Measurements from ENCODE around the gene DERA.
"Not testable (repeated sequence)": the region's sequence is repeated elsewhere in the genome, so short reads cannot be mapped to it uniquely, and the experiment has no call there.

Gene DERA

GRCh38 chr12:15933751-15934150 is 22.6 kb downstream of the DERA start:
- H3K9ac ChIP-seq (ENCODE audit: low read length) = no peak overlapping the region
- H3K27ac ChIP-seq (ENCODE audit: low read depth, low read length) = no peak overlapping the region
- 0 out of 2 replicates have a peak, but pooled peaks cover under 1% of the 10 kb centered on the region for H3K9me3 ChIP-seq (ENCODE audit: control insufficient read depth, insufficient read depth, low read depth, low read length)
- H3K4me1 ChIP-seq (ENCODE audit: control insufficient read depth, insufficient read depth, low read length) = peaks cover 14% of the 10 kb centered on the region
- H3K27me3 ChIP-seq (ENCODE audit: control insufficient read depth, insufficient read depth, low read length) = no peaks in the 10 kb centered on the region
- H3K4me3 ChIP-seq (ENCODE audit: low read depth, low read length) = no peak overlapping the region
- no peaks in the 10 kb centered on the region for H3K36me3 ChIP-seq (ENCODE audit: control insufficient read depth, insufficient read depth, low read length)

GRCh38 chr12:15936751-15937150 is 25.6 kb downstream of the DERA start:
- H3K36me3 ChIP-seq (ENCODE audit: control insufficient read depth, insufficient read depth, low read length) = no peaks in the 10 kb centered on the region
- no peaks in the 10 kb centered on the region for H3K27me3 ChIP-seq (ENCODE audit: control insufficient read depth, insufficient read depth, low read length)

GRCh38 chr12:15937902-15938301 is 26.8 kb downstream of the DERA start:
- peaks cover 2% of the 10 kb centered on the region; the same call in 1 of the 2 replicates for H3K4me1 ChIP-seq (ENCODE audit: control insufficient read depth, insufficient read depth, low read length)
- no peak overlapping the region for H3K4me3 ChIP-seq (ENCODE audit: low read depth, low read length)
- no peaks in the 10 kb centered on the region for H3K36me3 ChIP-seq (ENCODE audit: control insufficient read depth, insufficient read depth, low read length)
- no peak overlapping the region for H3K27ac ChIP-seq (ENCODE audit: low read depth, low read length)
- H3K9ac ChIP-seq (ENCODE audit: low read length) = no peak overlapping the region
- peaks cover 11% of the 10 kb centered on the region; the same call in 1 of the 2 replicates for H3K9me3 ChIP-seq (ENCODE audit: control insufficient read depth, insufficient read depth, low read depth, low read length)
- H3K27me3 ChIP-seq (ENCODE audit: control insufficient read depth, insufficient read depth, low read length) = no peaks in the 10 kb centered on the region

More at GRCh38 chr12:15936751-15937150, 25.6 kb downstream of the DERA start:
- Histone ChIP-seq H3K4me1 (ENCODE audit: control insufficient read depth, insufficient read depth, low read length) (0 out of 2 replicates have a peak, but pooled peaks cover under 1% of the 10 kb centered on the region), H3K4me3 (ENCODE audit: low read depth, low read length) (no peak overlapping the region), H3K9ac (ENCODE audit: low read length) (no peak overlapping the region), H3K9me3 (ENCODE audit: control insufficient read depth, insufficient read depth, low read depth, low read length) (peaks cover 8% of the 10 kb centered on the region; the same call in 1 of the 2 replicates), H3K27ac (ENCODE audit: low read depth, low read length) (no peak overlapping the region)

GRCh38 chr12:15939111-15939510 is 28.0 kb downstream of the DERA start:
- Histone ChIP-seq H3K27ac (ENCODE audit: low read depth, low read length) (no peak overlapping the region), H3K4me1 (ENCODE audit: control insufficient read depth, insufficient read depth, low read length) (peaks cover 6% of the 10 kb centered on the region; the same call in 1 of the 2 replicates), H3K9ac (ENCODE audit: low read length) (no peak overlapping the region), H3K27me3 (ENCODE audit: control insufficient read depth, insufficient read depth, low read length) (no peaks in the 10 kb centered on the region), H3K4me3 (ENCODE audit: low read depth, low read length) (no peak overlapping the region), H3K36me3 (ENCODE audit: control insufficient read depth, insufficient read depth, low read length) (no peaks in the 10 kb centered on the region), H3K9me3 (ENCODE audit: control insufficient read depth, insufficient read depth, low read depth, low read length) (peaks cover 12% of the 10 kb centered on the region; the same call in 1 of the 2 replicates)

- no peak overlapping the region for H3K9ac ChIP-seq (ENCODE audit: low read length)
- H3K27me3 ChIP-seq (ENCODE audit: control insufficient read depth, insufficient read depth, low read length) = no peaks in the 10 kb centered on the region
- no peak overlapping the region for H3K4me3 ChIP-seq (ENCODE audit: low read depth, low read length)
- peaks cover 12% of the 10 kb centered on the region; the same call in 1 of the 2 replicates for H3K9me3 ChIP-seq (ENCODE audit: control insufficient read depth, insufficient read depth, low read depth, low read length)
- H3K27ac ChIP-seq (ENCODE audit: low read depth, low read length) = no peak overlapping the region
- peaks cover 6% of the 10 kb centered on the region; the same call in 1 of the 2 replicates for H3K4me1 ChIP-seq (ENCODE audit: control insufficient read depth, insufficient read depth, low read length)
- no peaks in the 10 kb centered on the region for H3K36me3 ChIP-seq (ENCODE audit: control insufficient read depth, insufficient read depth, low read length)
Observed at GRCh38 chr12:15942475-15942874, 31.3 kb downstream of the DERA start.

- not testable (repeated sequence) for H3K4me3 ChIP-seq (ENCODE audit: low read depth, low read length); H3K27ac ChIP-seq (ENCODE audit: low read depth, low read length)
Observed at GRCh38 chr12:15943519-15943918, 32.4 kb downstream of the DERA start.

GRCh38 chr12:15948461-15948860 is 37.3 kb downstream of the DERA start:
- not testable (repeated sequence) for H3K4me3 ChIP-seq (ENCODE audit: low read depth, low read length); H3K4me1 ChIP-seq (ENCODE audit: control insufficient read depth, insufficient read depth, low read length)

More at GRCh38 chr12:15943519-15943918, 32.4 kb downstream of the DERA start:
- H3K9me3 ChIP-seq (ENCODE audit: control insufficient read depth, insufficient read depth, low read depth, low read length) = peaks cover 15% of the 10 kb centered on the region; the same call in 1 of the 2 replicates
- not testable (repeated sequence) for H3K4me1 ChIP-seq (ENCODE audit: control insufficient read depth, insufficient read depth, low read length); H3K9ac ChIP-seq (ENCODE audit: low read length); H3K27me3 ChIP-seq (ENCODE audit: control insufficient read depth, insufficient read depth, low read length); H3K36me3 ChIP-seq (ENCODE audit: control insufficient read depth, insufficient read depth, low read length)

GRCh38 chr12:15955281-15955680 is 44.1 kb downstream of the DERA start:
- Histone ChIP-seq H3K4me3 (ENCODE audit: low read depth, low read length) (no peak overlapping the region), H3K27me3 (ENCODE audit: control insufficient read depth, insufficient read depth, low read length) (no peaks in the 10 kb centered on the region), H3K4me1 (ENCODE audit: control insufficient read depth, insufficient read depth, low read length) (no peaks in the 10 kb centered on the region), H3K27ac (ENCODE audit: low read depth, low read length) (no peak overlapping the region), H3K9ac (ENCODE audit: low read length) (no peak overlapping the region), H3K9me3 (ENCODE audit: control insufficient read depth, insufficient read depth, low read depth, low read length) (no peaks in the 10 kb centered on the region), H3K36me3 (ENCODE audit: control insufficient read depth, insufficient read depth, low read length) (no peaks in the 10 kb centered on the region)

More at GRCh38 chr12:15948461-15948860, 37.3 kb downstream of the DERA start:
- H3K27me3 ChIP-seq (ENCODE audit: control insufficient read depth, insufficient read depth, low read length); H3K27ac ChIP-seq (ENCODE audit: low read depth, low read length); H3K9ac ChIP-seq (ENCODE audit: low read length); H3K36me3 ChIP-seq (ENCODE audit: control insufficient read depth, insufficient read depth, low read length): not testable (repeated sequence)
- peaks cover 20% of the 10 kb centered on the region for H3K9me3 ChIP-seq (ENCODE audit: control insufficient read depth, insufficient read depth, low read depth, low read length)

GRCh38 chr12:15956010-15956409 is 44.9 kb downstream of the DERA start:
- Histone ChIP-seq H3K27me3 (ENCODE audit: control insufficient read depth, insufficient read depth, low read length) (no peaks in the 10 kb centered on the region), H3K4me1 (ENCODE audit: control insufficient read depth, insufficient read depth, low read length) (no peaks in the 10 kb centered on the region), H3K27ac (ENCODE audit: low read depth, low read length) (no peak overlapping the region), H3K36me3 (ENCODE audit: control insufficient read depth, insufficient read depth, low read length) (0 out of 2 replicates have a peak, but pooled peaks cover 4% of the 10 kb centered on the region), H3K9me3 (ENCODE audit: control insufficient read depth, insufficient read depth, low read depth, low read length) (no peaks in the 10 kb centered on the region), H3K9ac (ENCODE audit: low read length) (no peak overlapping the region), H3K4me3 (ENCODE audit: low read depth, low read length) (no peak overlapping the region)

- Histone ChIP-seq H3K4me3 (ENCODE audit: low read depth, low read length) (no peak overlapping the region), H3K9ac (ENCODE audit: low read length) (no peak overlapping the region), H3K4me1 (ENCODE audit: control insufficient read depth, insufficient read depth, low read length) (no peaks in the 10 kb centered on the region), H3K27me3 (ENCODE audit: control insufficient read depth, insufficient read depth, low read length) (no peaks in the 10 kb centered on the region), H3K9me3 (ENCODE audit: control insufficient read depth, insufficient read depth, low read depth, low read length) (no peaks in the 10 kb centered on the region), H3K27ac (ENCODE audit: low read depth, low read length) (no peak overlapping the region), H3K36me3 (ENCODE audit: control insufficient read depth, insufficient read depth, low read length) (0 out of 2 replicates have a peak, but pooled peaks cover 6% of the 10 kb centered on the region)
Observed at GRCh38 chr12:15956413-15957185, 45.5 kb downstream of the DERA start.

- H3K4me1 ChIP-seq (ENCODE audit: control insufficient read depth, insufficient read depth, low read length) = 0 out of 2 replicates have a peak, but pooled peaks cover 4% of the 10 kb centered on the region
- no peak overlapping the region for H3K9ac ChIP-seq (ENCODE audit: low read length)
- H3K27ac ChIP-seq (ENCODE audit: low read depth, low read length) = no peak overlapping the region
- peaks cover 10% of the 10 kb centered on the region; the same call in 1 of the 2 replicates for H3K36me3 ChIP-seq (ENCODE audit: control insufficient read depth, insufficient read depth, low read length)
- H3K27me3 ChIP-seq (ENCODE audit: control insufficient read depth, insufficient read depth, low read length) = no peaks in the 10 kb centered on the region
- no peak overlapping the region for H3K4me3 ChIP-seq (ENCODE audit: low read depth, low read length)
- no peaks in the 10 kb centered on the region for H3K9me3 ChIP-seq (ENCODE audit: control insufficient read depth, insufficient read depth, low read depth, low read length)
Observed at GRCh38 chr12:15962760-15963159, 51.6 kb downstream of the DERA start.

Measured in HUES6 (cell line).